Retina (tissue), 1 donor: ENCODE data around the gene LYG1.

Experiments used
- DNase-seq: peaks from one replicate; pipeline ENCODE4 v3.0.0-alpha.2; 2016

LYG1 gene

DNA sequence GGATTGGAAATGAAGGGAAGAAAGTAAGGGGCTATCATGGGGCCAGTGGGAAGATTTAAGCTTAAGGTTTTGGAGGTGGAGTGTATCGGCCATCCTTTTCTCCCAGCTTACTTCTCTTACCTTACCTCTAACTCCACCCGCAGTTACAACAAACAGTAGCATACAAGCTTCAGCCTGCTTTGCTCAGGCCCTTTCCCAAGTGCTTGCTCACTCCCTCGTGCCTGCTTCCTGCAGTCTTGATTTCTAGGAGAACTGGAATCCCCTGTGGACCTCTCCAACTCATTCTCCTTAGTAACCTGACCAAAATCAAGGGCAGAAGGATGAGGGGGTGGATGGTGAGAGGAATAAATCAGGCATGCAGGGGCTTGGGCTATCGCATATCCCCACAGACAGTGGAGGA is 39.8 kb downstream of the LYG1 start:
- DNase-seq: no peak

DNA sequence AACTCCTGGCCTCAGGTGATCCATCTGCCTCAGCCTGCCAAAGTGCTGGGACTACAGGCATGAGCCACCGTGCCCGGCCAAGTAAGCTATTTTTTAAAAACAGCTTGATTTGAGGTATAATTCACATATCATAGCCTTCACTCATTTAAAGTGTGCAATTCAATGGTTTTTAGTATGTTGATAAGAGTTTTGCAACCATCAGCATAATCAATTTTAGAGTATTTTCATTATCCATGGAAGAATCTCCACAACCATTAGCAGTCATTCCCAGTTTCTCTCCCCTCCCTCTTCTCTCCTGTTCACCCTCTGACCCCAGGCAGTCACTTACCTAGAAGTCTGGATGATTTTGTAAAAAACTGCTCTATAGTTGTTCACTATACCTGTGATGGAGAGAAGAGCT is 40.8 kb downstream of the LYG1 start:
- DNase-seq: no peak

DNA sequence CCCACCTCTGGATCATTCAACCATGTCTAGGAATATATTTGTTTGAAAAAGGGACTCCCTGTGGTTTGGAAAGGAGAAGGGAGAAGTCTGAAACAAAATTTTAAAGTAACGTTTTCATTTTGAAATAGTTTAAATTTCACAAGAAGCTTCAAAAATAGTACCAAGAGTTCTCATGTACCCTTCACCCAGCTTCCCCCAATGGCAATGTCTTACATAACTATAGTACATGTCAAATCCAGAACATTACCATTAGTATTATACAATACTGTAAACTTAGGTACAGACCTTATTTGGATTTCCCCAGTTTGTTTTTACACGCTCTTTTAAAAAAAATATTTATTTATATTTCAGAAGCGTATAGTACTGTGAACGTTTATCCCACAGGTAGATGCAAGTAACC is 41.5 kb downstream of the LYG1 start:
- DNase-seq: no peak

DNA sequence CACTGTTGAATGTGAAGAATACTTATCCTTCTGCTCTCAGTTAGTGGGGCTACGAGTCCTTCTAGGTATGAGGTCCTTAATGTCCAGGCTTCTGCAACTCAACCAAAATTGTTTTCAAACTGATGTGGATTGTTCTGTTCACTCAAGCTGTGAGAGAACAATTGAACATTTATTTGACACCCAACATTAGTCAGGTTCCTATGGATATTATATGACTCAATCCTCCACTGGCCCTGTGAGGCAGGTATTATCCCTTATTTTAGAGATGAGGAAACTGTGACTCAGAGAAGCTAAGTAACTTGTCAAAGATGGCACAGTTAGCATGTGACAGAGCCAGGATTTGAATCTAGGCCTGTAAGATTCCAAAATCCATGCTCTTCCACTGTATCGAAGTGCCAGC is 44.3 kb downstream of the LYG1 start:
- DNase-seq: no peak

DNA sequence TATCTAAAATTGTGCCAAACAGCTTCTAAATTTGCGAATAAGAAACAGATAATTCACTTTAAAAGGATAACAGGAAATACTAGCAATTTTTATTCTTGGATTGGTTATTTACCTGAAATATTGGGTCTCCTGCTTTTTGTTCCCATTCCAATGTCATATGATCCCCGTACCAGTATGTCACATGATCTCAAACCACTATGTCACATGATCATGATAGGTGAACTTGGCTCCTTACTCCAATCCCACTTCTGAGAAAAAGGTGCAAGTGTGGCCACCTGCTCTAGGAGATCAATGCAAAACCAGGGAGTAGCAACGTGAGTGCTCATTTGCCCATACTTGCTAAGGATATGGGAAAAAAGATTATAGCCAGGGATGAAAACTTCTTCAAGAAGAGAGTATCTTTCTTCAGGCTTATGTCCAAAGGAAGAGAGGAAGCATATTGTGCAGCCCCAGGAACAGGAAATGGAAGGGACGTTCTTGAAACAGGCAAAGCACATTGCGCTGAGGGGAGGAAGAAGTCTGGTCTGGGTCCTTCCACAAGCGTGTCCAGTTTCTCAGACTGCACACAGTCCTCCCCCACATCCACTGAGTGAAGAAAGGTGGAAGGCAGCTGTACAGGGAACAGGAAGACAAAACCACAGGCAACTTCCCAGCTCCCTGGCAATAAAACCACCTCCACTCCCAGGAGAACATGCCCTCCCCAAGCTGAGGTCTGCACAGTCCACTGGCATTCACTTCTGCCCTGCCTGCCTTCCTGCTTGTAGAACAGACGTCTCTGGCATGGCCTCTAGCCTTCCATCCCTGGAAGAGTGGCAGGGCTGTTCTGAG is 45.3 kb downstream of the LYG1 start, which contains the start of gene LYG2:
Gene LYG2, minus strand, starts transcription at position 176 of the 828 bp plus-strand sequence. CDS start 1,406 bp downstream, outside the sequence.
- DNase-seq: no peak

DNA sequence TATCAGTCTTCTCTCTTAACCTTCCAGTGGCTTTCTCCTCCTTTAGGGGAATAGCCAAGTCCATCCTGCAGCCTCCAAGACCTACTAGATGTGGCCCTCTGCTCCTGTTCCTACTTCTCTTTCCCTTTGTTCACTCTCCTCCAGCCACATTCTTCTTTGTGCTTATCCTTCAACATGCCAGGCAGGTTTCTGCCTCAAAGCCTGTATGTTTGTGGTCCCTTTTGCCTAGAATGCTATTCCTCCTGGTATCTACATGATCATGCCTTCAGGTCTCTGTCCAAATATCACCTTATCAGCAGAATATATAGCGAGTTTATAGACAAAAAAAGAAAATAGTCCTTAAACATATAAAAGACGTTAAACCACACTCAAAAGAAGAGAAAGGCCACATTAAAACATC is 51.0 kb downstream of the LYG1 start:
- no peak for DNase-seq

DNA sequence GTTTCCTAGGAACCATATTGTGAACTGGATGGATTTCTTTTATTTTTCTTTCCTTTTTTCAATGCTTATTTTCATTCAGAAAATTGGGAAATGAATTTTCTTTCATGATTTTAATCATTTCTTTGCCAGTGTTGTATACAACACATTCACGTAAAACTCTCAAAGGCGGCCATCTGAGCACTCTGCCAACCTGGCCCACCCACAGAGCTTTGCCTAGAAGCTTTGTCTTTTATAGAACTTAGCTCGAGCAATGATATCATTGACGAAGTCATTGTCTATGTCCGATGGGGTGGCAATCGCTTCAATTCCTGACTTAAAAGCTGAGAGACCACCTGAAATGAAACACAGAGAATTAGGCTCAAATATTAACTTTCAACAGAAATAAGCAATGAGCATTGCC is 58.8 kb downstream of the LYG1 start:
- DNase-seq: no peak

DNA sequence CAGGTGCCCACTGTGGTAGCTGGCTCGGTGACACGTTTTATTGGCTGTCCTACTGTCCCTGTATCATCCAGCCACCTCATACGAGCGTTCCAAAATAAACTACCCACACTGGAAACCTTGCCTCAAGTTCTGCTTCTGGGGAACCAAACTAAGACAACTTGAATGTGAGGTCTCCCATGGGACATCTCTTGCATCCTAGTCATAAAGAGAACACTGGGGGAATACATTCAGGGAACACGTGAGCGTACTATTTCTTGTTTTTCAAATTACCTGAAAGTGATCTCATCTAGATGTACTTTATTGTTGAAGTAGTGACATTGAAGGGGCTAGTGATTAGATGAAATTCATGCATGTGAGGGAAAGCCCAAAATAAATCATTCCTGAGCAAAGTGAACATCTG is 60.6 kb downstream of the LYG1 start:
- DNase-seq: no peak

DNA sequence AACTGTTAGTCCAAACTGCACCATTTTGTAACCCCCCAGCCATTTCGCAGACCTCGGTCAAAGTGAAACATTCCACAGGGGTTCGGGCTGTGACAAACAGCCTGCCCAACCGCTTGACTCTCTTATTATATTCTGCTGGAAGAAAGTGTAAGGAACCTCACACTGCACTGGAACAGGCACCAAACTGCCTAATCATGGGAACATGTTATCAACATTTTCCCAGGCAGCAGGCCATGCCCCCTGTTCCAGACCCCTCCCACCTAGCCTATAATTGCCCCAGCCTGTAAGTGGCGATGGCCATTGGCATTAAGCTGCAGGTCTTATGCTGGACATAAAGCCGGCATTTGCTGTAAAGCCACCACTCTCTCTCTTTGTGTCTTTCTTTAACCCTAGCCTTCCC is 62.4 kb downstream of the LYG1 start:
- no peak for DNase-seq
